Neuron (in vitro differentiated cells): ENCODE data around the gene IFT88.

ENCODE experiments used
- H2AFZ ChIP-seq: one replicate; pipeline ENCODE4 v1.6.1; 2013; ENCODE audit warnings: low read depth, mild to moderate bottlenecking, inconsistent platforms, low read length, moderate library complexity
- H3K27me3 ChIP-seq: one replicate; pipeline ENCODE4 v1.6.1; 2013; ENCODE audit warnings: low read length; ENCODE audit not compliant: insufficient read depth
- H3K36me3 ChIP-seq: one replicate; pipeline ENCODE4 v1.6.1; 2013; ENCODE audit warnings: low read length; ENCODE audit not compliant: insufficient read depth
- H3K4me1 ChIP-seq: one replicate; pipeline ENCODE4 v1.6.1; 2013; ENCODE audit warnings: low read length; ENCODE audit not compliant: insufficient read depth
- H3K4me3 ChIP-seq: 2 replicates; pipeline ENCODE4 v1.5.1; 2013; ENCODE audit warnings: mild to moderate bottlenecking, low read length, moderate library complexity
- H3K9me3 ChIP-seq: one replicate; pipeline ENCODE4 v1.6.1; 2013; ENCODE audit warnings: low read length

The IFT88 gene

DNA sequence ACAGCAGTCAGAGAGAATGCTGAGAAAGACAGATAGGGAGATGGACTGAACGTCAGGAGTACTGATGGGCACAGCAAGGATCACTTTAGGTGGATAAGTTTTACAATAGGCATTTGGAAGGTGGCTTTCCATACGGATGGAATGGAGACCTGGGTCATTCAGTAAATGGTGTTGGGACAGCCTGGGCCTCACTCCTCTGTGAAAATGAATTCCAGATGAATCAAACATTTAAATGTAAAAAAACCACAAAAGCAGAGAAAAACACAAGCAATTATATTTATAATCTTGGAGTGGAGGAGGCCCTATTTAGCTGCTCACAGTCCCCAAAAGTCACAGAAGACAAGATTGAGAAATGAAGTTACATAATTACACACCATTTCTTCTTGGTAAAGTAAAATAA is 141.3 kb downstream of the IFT88 start:
- Histone ChIP-seq H3K4me1 (peaks cover 2% of the 10 kb centered on the region), H3K9me3 (peaks cover 2% of the 10 kb centered on the region), H3K36me3 (no peaks in the 10 kb centered on the region), H3K4me3 (no peak overlapping the region), H3K27me3 (no peaks in the 10 kb centered on the region), H2AFZ (no peak overlapping the region)

DNA sequence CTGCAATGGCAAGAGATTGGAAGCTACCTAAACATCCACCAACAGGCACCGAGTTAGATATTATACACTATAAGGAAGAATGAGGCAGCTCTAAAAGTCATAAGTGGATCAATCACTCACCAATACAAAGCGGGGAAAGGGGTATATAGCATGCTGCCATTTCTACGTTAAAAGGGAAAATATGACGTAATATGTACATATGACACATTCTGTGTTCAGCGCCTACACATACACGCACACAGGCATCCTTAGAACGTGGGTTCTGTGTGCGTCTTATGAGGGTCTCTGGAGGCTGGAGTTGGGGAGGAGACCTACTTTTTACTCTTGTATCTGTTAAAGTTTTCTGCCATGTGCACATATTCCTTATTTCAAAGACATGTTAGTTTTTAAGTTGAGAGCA is 142.4 kb downstream of the IFT88 start:
- H3K27me3 ChIP-seq: no peaks in the 10 kb centered on the region
- H2AFZ ChIP-seq: no peak overlapping the region
- H3K4me1 ChIP-seq: peaks cover 2% of the 10 kb centered on the region
- H3K4me3 ChIP-seq: no peak overlapping the region
- H3K36me3 ChIP-seq: no peaks in the 10 kb centered on the region
- peaks cover 2% of the 10 kb centered on the region for H3K9me3 ChIP-seq

DNA sequence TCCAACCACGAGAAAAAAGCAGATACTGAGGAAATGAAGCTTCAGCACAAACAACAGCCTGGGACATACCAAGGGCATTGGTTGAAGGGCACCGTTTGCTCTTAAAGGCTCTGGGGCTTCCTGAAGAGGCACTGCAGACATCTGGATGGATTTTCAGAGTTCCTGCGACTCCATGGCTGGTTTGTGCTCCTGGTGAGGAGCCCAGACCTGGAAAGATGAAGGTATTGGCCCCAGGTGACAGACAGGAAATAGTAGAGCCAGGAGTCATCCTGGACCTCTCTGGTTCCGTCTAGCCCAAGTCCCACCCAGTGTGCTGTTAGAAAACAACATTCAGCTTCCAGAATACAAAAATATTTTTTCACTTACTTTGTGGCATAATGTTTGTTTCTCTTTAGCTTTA is 142.8 kb downstream of the IFT88 start:
- H3K36me3 ChIP-seq: no peaks in the 10 kb centered on the region
- peaks cover 2% of the 10 kb centered on the region for H3K9me3 ChIP-seq
- no peaks in the 10 kb centered on the region for H3K4me1 ChIP-seq
- no peak overlapping the region for H2AFZ ChIP-seq
- H3K4me3 ChIP-seq: no peak overlapping the region
- H3K27me3 ChIP-seq: no peaks in the 10 kb centered on the region

DNA sequence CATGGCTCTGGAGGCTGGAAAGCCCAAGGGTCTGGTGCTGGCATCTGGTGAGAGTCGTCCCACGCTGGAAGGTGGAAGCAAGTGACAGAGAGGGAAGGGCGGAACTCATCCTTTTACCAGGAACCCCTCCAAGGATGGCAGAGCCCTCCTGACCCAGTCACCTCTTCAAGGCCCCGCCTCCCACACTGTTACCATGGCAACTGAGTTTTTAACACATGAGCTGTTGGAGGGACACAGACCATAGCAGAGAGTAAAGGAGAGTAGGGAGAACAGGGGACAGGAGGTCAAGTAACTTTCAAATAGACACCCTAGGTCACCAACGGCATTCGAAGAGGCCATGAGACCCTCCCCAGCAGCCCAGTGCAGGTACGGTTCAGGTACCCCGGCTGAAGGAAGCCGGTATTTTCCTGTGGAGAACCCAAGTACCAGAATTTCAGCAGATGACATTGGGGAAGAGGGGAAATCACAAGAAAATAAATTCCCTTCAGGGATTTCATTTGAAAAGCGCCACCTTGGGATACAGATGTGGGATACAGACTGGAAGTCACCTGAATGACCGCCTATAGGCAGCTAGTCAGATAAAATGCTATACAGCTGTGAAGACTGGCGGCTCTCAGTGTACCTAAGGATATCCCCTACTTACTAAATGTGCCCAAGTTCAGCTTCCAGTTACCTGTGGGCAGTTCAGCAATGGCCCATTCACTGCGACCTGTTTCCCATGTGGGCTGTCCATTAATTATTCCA is 144.5 kb downstream of the IFT88 start:
- Histone ChIP-seq H3K27me3 (no peaks in the 10 kb centered on the region), H2AFZ (no peak overlapping the region), H3K4me1 (no peaks in the 10 kb centered on the region), H3K36me3 (no peaks in the 10 kb centered on the region), H3K9me3 (peaks cover 2% of the 10 kb centered on the region), H3K4me3 (no peak overlapping the region)

DNA sequence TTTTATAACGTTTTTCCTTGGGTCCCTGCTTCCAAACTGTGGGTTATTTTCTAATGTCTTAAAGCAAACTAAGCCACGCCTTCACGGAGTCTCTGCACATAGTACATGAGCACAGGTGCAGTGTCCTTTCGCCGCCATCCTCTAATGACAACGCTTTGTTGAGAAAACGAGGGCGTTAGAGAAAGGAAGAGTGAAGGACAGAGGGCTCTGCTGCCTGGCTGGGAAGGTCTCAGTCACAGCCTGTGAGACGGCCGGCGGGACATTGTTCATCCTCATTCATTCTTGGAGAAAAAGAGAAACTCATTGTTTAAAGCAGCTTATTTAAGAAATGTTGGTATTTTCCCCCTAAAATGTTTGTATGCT is 146.0 kb downstream of the IFT88 start:
- Histone ChIP-seq H3K4me3 (no peak overlapping the region), H3K27me3 (no peaks in the 10 kb centered on the region), H3K9me3 (peaks cover 2% of the 10 kb centered on the region), H3K36me3 (no peaks in the 10 kb centered on the region), H2AFZ (no peak overlapping the region), H3K4me1 (peaks cover 9% of the 10 kb centered on the region)

DNA sequence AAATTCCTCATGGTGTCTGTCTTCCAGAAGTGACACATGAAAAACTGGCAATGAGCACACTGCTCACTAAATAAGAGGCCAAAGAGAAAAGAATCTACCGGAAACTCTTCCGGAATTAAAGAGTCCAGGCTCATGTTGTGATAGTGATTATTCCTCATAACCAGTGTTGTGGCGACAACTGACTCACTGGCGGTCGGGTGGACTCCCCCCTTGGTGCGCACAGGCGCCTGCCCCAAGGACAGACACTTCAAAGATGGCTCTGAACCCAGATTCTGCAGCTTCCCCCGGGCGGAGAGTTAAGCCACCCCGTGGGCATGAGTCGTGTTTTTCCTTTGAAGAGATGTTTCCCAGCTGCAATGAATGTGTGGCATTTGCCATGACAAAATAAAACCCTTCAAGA is 146.8 kb downstream of the IFT88 start:
- H3K4me1 ChIP-seq: peaks cover 9% of the 10 kb centered on the region
- H2AFZ ChIP-seq: no peak overlapping the region
- H3K36me3 ChIP-seq: no peaks in the 10 kb centered on the region
- no peak overlapping the region for H3K4me3 ChIP-seq
- H3K27me3 ChIP-seq: no peaks in the 10 kb centered on the region
- peaks cover 2% of the 10 kb centered on the region for H3K9me3 ChIP-seq

DNA sequence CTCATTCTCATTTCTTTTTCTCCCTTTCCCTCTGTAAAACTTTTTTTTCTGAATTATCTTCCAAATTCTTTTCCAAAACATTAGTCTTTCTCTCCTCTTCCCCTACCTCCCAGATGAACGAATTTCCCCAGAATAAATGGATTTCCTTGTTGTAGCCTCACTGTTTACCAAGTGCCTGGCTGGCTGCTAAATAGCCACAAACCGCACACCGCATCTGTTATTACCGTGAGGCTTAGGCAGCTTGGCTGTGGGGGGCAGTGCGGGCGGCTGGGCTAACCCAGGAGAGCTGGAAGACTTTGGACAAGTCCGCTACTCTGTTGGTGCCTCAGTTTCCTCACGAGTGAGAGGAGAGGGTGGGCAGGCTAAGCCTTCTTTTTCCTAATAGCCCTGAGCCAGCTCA is 147.2 kb downstream of the IFT88 start:
- Histone ChIP-seq H3K36me3 (no peaks in the 10 kb centered on the region), H3K27me3 (no peaks in the 10 kb centered on the region), H3K4me3 (no peak overlapping the region), H2AFZ (no peak overlapping the region), H3K4me1 (peaks cover 9% of the 10 kb centered on the region), H3K9me3 (peaks cover 2% of the 10 kb centered on the region)

DNA sequence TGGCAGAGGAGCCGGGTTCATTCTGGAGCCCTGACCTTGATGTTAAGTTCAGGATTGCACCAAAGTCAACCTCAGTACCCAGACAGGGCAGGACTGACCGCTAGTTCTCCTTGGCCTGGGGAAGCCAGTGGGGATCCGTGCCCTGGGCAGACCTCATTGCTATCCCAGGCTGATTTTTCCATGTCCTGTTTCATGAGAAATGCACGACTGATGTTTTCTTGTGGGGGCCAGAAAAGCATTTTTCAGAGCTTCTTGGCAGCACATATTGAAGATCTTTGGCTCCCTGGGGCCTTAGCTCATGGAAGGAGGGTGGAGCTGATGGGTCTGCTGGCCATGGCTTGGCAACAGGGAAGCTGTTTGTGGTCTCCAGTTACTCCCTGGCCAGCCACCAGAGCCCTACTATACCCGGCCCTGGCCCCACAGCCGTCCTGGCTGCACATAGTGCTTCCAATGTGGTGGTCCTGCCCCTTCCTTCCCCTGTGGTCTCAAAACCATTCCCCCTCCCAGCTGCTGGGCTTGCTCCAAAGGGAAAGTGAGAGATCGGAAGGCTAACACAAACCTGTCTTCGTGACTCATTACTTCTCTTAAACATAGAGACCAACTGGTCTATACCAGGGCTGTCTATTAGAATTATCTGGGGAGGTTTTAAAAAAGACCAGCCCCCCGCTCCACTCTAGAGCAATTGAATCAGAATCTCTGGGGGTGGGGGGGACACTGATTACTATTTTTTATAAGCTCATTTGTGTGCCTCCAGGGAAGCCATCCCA is 147.8 kb downstream of the IFT88 start:
- H3K4me3 ChIP-seq: no peak overlapping the region
- no peak overlapping the region for H2AFZ ChIP-seq
- H3K9me3 ChIP-seq: peaks cover 2% of the 10 kb centered on the region
- peaks cover 9% of the 10 kb centered on the region for H3K4me1 ChIP-seq
- H3K36me3 ChIP-seq: no peaks in the 10 kb centered on the region
- H3K27me3 ChIP-seq: no peaks in the 10 kb centered on the region

DNA sequence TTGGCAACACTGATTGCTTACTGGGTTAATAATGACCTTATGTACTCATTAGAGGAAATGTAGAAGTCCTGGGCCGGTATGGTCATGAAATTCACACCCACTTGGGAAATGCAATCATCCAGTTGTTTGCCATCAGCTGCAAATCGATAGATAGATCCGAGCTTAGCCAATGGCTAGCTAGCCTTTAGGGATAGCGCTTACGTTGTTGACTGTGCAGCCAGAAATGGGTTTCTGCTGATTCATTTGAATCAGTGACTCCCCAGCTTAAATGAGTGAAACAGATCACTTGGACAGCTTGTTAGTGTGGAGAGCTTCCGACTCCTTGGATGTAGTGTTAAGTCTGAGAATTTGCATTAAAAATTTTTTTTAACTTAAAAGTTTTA is 148.4 kb downstream of the IFT88 start:
- Histone ChIP-seq H3K4me1 (peaks cover 9% of the 10 kb centered on the region), H3K36me3 (no peaks in the 10 kb centered on the region), H3K9me3 (peaks cover 2% of the 10 kb centered on the region), H3K4me3 (no peak overlapping the region), H2AFZ (no peak overlapping the region), H3K27me3 (no peaks in the 10 kb centered on the region)

DNA sequence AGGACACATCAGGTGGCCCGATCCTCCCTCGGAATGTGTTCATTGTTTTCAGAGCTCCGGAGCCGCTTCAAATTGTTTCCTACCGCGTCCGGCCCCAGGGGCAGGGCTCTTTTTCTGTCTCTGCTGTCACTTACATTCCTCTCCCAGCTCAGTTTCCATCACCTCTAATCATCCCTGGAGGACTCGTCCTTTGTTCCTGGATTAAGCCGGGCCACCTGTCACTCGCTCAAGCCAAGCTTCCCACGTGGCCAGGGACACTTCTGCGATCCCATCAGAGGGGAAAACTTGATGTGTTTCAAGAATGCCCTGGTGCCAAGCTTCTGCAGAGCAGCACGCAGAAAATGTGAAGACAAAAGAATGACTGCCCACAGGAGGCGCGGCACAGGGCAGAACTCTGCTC is 150.0 kb downstream of the IFT88 start:
- H3K27me3 ChIP-seq: no peaks in the 10 kb centered on the region

DNA sequence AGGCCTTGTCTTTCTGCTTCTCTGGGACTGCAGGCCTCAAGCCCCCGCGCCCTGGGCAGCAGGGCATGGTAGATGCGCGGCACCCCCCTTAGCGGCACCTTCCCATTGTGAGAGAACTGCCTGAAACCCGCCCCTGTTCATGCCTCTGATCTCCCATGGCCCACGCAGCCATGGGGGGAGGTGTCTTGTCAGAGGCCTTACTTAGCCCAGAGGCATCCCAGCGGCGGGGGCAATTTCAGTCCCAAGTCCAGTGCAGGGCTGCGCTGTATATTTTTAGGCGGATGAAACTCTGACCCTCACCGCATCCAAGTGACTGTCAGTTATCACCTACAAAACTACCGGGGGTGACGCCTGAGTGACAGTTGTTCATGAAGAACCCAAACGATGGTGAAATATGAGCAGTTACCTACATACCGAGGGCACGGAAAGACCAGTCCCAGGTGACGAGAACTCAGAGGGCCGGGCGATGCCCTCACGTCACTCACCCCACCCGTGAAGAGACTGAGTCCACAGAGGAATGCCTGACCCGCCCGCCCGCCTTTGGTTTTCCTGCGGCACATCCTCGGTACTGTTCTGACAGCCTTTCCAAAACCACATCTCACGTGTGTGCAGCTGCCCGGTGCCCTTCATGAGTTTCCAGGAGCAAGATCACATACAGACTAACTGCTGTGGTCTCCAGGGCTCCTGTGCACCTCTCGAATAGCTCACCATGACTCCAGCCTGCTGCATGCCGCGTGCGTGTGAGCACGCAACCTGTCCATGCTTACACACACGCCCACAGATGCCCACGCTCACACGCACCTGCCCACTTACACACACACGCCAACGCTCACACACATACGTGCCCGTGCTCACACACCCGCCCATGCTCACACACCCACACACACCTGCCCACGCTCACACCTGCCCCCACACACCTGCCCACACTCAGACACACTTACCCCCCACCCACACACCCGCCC is 150.9 kb downstream of the IFT88 start:
- Histone ChIP-seq H3K4me1 (peaks cover 9% of the 10 kb centered on the region), H3K9me3 (no peaks in the 10 kb centered on the region), H3K36me3 (no peaks in the 10 kb centered on the region), H3K27me3 (no peaks in the 10 kb centered on the region), H3K4me3 (no peak overlapping the region), H2AFZ (no peak overlapping the region)

More for the DNA sequence above, 150.0 kb downstream of the IFT88 start:
- H3K9me3 ChIP-seq: no peaks in the 10 kb centered on the region
- H2AFZ ChIP-seq: no peak overlapping the region
- no peaks in the 10 kb centered on the region for H3K36me3 ChIP-seq
- H3K4me3 ChIP-seq: no peak overlapping the region
- H3K4me1 ChIP-seq: peaks cover 9% of the 10 kb centered on the region

DNA sequence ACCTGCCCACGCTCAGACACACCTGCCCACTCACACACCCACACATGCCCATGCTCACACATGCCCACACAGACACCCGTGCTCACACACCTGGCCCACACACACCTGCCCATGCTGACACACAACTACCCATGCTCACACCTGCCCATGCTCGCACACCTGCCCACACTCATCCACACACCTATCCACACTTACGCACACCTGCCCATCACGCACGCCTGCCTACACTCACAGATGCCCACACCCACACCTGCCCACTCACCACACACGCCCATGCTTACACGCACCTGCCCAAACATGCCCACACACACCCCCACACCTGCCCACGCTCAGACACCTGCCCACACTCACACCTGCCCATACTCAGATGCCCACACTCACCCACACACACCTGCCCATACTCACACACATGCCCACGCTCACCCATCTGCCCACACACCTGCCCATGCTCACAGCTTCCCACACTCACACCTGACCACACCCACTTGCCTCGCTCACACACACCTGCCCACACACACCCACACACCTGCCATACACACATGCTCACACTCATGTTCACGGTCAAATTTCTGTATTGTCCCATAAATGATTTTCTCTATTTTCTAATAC is 152.1 kb downstream of the IFT88 start:
- Histone ChIP-seq H3K27me3 (no peaks in the 10 kb centered on the region), H3K4me1 (peaks cover 9% of the 10 kb centered on the region), H3K4me3 (no peak overlapping the region)

More for the DNA sequence above, 152.1 kb downstream of the IFT88 start:
- no peaks in the 10 kb centered on the region for H3K9me3 ChIP-seq
- no peak overlapping the region for H2AFZ ChIP-seq
- no peaks in the 10 kb centered on the region for H3K36me3 ChIP-seq
